GF-D8 (cell line): ENCODE data around the gene FRY.
A peak's percentile ranks its signal among the peaks of the same experiment; 100 is the strongest.

Experiments used
- DNase-seq: peaks from one replicate; lab custom pipeline; 2025; lab: John Stamatoyannopoulos, UW

FRY gene

DNA sequence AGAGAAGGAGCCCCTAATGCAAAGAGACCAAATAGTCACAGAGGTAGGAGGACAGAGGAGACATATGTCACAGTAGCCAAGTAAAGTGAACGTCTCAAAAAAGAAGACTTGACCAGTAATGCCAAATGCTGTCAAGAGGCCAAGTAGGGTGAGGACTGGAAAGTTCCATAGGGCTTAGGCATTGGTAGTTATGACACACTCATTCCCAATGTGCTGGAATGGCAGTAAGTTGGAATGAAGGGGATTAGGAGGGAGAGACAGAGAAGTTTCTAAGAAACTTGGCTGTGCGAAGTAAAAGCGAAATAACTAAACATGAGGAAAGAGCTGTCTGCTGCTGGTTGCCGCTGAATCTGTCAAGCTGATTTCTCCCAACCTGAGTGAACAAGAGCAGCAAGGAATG, 14.9 kb upstream of the FRY start:
- DNase-seq: no peak

DNA sequence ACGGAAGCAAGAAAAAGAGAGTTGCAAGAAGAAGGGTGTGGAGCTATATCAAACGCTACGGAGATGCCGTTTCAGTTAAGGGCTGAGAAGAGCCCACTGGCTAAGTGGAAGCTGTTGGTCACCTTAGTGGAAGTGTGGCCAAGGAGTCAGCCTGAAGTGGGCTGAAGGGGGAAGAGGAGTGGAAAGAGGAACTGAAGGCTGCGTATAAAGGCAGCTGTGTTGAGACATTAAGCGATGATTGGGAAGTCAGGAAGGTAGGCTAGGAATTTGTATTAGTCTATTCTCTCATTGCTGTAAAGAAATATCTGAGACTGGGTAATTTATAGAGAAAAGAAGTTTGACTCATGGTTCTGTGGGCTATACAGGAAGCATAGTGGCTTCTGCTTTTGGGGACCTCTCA, 14.1 kb upstream of the FRY start:
- peak; percentile 45 for DNase-seq

- peak; percentile 45 for DNase-seq
Observed at GRCh38 chr13:32019612-32020233, 11.9 kb upstream of the FRY start.

GRCh38 chr13:32021785-32022184, 9.8 kb upstream of the FRY start:
- DNase-seq: no peak

GRCh38 chr13:32022311-32022710, 9.3 kb upstream of the FRY start:
- DNase-seq: no peak

- no peak for DNase-seq
Observed at GRCh38 chr13:32023096-32023495, 8.5 kb upstream of the FRY start.

- DNase-seq: no peak
Observed at GRCh38 chr13:32023698-32024097, 7.9 kb upstream of the FRY start.

DNA sequence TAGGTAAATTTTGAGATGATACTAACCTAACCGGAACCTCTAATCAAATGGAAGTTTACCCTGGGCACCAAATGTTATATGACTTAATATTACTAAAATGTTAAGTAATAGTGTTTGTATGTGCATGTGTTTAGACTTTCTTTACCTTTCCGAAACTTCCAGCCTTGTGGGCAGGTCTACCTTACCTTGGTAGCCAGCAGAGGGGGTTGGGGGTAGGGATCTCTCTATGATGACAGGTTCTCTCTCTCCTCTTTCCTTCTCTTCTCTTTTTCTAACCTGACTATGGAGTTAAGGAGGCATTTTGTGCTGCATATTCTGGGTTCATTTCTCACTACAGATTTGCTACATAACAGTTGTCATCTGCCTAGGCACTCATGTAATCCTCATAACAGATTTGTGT, 6.8 kb upstream of the FRY start:
- no peak for DNase-seq

DNA sequence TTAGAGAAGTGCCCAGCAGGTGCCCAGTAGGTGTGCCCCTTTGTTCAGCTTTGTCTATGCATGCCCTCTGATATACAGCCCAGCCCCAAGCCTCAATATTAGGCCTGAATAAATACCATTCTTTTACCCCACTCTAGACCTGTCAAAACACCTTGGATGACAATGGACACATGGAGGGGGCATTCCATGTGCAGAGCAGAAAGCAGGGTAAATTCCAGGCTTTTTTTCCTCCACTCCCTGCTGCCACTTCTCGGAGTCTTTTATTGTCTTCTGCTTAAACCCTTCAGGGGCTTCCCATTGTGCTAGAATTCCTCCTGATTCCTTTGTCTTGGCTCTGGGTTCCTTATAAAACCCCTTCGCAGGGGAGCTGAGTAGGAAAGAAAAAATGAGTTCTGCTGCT, 5.8 kb upstream of the FRY start:
- DNase-seq: no peak

GRCh38 chr13:32026623-32027022, 5.0 kb upstream of the FRY start:
- no peak for DNase-seq

- DNase-seq: no peak
Observed at GRCh38 chr13:32028711-32029110, 2.9 kb upstream of the FRY start.

DNA sequence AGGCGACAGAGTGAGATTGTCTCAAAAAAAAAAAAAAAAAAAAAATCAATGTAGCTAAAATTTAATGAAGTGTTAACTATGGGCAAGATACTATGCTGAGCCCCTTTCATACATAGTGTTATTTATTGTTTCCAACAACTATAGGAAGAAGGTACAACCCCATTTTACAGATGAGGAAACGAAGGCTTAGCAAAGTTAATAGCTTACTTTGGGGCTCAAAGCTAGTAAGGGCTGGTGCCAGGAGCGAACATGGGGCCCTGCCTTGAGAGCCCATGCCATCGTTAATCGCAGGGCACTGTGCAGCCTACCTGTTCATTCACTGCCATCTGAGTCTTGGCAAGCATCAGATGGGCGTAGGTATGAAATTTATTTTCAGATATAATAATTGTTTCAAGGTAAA, 1.9 kb upstream of the FRY start:
- DNase-seq: no peak

DNA sequence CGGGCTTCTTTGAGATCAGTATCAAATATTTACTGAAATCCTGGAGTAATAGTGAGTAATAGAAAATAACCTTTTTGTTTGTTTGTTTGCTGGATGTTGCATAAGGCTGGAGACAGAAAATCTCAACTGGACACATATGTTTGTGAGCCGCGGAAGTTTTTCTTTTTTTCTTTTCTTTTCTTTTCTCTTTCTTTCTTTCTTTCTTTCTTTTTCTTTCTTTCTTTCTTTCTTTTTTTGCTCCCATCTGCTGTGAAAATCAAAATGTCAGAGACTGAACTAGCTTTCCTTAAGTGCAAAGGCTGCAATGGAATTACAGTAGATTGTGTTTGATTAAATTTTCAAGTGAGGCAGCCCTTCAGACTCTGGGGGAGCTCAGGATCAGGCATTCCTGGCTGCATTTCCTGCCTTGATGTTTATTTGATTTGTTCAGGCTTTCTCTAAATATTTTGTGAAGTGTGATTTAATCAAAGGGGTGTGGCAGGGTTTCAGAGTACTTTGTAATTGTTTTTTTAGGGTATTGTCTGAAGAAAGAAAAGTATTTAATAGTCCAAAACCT, 319 bp downstream of the FRY start:
- no peak for DNase-seq

DNA sequence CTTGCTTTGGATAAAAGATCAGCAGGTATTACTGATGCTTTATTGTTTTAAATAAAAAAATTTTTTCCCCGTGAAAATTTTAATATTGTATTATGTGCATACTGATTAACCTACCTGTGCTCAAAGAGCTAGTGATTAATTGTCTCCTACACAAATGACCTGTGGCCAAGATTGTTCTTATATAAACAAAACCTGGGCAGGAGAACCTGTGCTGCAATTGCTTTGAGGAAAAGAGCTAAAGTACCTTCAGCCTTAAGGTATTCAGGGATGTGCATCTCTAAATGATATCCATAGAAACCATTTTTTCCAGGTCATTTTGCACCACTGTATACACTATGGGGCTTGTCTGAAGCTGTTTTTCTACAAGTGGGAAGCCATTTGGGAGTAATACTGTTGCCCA, 1.2 kb downstream of the FRY start:
- no peak for DNase-seq

GRCh38 chr13:32033744-32034143, 2.2 kb downstream of the FRY start:
- peak; percentile 23 for DNase-seq

GRCh38 chr13:32035716-32036115, 4.1 kb downstream of the FRY start:
- peak; percentile 30 for DNase-seq

DNA sequence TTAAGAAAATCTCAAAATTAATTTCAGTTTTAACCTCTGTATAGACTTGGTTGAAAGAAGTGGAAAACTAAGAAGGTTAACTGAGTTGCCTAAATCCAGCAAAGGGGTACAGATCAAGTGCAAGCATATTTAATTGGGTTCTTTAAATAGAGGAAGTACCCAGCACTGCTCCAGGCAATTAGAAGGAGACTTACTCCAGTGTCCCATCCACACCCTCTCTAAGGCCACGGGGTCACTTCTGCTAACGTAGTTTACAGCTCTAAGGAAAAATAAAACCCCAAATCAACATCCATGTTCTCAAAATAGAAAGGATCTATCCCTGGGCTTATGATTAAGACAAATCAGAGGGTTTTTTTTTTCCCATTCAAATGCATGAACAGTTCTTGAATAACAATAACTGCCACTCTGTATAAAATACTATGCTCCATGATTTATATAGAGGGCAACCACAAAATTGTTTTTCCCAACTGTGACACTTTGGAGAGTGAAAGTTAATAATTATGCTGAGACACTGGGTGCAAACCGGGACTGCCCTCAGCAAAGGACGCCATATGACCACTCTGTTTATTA, 4.6 kb downstream of the FRY start:
- peak; percentile 72 for DNase-seq

DNA sequence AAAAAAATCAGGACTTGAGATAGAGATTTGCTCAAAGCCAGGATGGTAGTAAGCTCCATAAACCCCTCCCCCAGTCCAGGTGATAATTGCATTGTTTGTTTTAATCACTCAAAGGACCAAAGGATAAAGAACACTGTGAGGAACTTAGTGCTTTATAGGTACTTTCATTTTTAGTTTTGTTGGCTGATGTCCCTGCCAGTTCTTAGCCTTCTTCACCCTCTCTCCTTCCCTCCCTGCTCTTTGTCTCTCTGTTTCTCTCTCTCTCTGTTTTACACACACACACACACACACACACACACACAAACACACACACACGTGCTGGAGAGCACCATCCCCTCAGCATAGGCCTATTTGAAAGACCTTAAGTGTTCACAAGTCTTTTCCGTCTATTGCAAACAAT, 5.2 kb downstream of the FRY start:
- no peak for DNase-seq

DNA sequence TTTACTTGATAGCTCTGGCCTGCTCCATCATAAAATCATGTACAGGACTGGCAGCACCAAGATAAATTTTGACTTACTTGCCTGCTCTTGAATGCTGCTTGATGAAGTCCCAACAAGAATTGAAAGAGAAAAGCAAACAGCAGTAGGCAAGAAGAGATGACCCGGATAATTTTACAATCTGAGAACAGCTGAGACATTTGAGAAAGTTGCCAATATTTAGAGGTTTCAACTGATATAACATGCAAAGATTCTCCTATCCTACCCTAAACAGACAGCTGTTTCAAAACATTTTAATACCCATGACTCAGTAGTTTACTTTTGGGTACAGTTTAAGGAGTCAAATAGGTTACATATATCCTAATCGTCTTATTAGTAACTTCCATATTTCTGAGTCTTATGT, 5.9 kb downstream of the FRY start:
- no peak for DNase-seq

- peak; percentile 63 for DNase-seq
Observed at GRCh38 chr13:32038343-32038742, 6.8 kb downstream of the FRY start.

- no peak for DNase-seq
Observed at GRCh38 chr13:32039056-32039455, 7.5 kb downstream of the FRY start.

GRCh38 chr13:32039528-32039927, 8.0 kb downstream of the FRY start:
- DNase-seq: no peak

DNA sequence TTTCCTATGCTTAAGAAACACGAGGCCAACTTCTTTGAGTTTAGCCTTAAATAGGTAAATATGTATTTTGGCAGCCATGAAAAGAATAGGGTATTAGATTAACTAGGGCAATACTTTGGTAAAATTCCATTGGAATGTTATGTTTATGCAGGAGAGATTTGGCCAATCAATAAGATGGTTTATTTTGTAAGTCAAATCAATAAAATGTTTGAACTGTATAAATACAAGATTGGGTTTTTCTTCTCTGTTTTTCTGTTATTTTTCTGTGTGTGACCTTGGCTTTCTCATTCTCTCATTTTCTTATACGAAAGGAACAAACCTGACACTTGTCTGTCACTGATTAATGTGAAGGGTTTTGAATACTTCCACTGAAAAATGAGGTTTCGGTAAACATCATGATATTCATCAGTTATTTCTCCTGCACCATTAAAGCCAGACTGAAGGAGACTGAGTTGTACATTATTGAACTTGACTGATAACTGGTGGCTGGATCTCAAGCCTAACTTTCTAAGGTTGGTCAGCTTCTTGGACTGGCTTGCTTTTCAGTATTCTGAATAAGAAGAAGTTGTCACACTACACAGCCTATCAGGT, 8.6 kb downstream of the FRY start:
- no peak for DNase-seq

- no peak for DNase-seq
Observed at GRCh38 chr13:32040689-32041088, 9.1 kb downstream of the FRY start.
